Left cardiac atrium (tissue), 4 donors: ENCODE measurements around the gene MAP4K3. TPM values are rescaled to one million over a fixed set of nuclear protein-coding genes. Genes with fewer than 3 reads are reported as not detected.
"Not testable (repeated sequence)": the region's sequence is repeated elsewhere in the genome, so short reads cannot be mapped to it uniquely, and the experiment has no call there.

Source experiments
- ATAC-seq, 2 donors: fragments of 200-7000 bp; cut with Tn5 transposase; one replicate each; pipeline ENCODE4 v1.9.1; 2020; ENCODE audit warnings: mild to moderate bottlenecking in 2 of 2, moderate library complexity in 2 of 2
- DNase-seq: peaks from one replicate; pipeline ENCODE4 v3.0.0-alpha.2; 2020
- intact Hi-C, 2 donors: fragments of 100-400 bp; cut with DNase I; formaldehyde crosslinking; loops; one replicate each; pipeline versions ENCODE4 v1.14.1 to v1.15.1; 2022 to 2023
- total RNA-seq, 2 donors: library from RNA; stranded (reverse); fragmentation: NEBNext Ultra II Directional; extraction: Animal tissue kit (Norgen Biotek cat#: 25700); gene quantifications; one replicate each; pipeline ENCODE4 v1.2.1, GENCODE V29; 2021
- donor health status: DM: no; HTN: yes; CAD: no.
- donor health status: DM: no; HTN: yes; CAD: no; lungs with severe emphysema.
- donor health status: DM: yes; HTN: yes; CAD: no.
- donor health status: Dilated cardiomyopathy.

MAP4K3 gene
- total RNA-seq, 2 donors from 2014 or later, result 28.0 to 31.2 TPM

DNA sequence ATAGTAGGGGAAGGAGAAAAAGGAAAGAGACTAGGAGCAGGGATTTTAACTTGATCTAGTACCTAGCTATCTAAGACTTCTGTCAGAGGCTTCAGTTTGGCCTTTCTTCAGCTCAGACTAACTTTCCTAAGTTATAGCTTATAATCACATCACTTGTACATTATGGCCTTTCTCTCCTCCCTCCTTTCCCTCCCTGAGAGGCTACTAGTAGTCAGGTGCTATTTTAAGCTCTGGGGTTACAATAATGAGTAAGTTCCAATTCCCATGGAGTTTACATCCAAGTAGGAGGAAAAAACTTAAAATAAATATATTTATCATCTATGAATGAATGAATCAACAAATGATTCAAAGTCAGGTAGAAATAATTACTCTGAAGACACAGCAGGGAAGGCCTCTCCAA lies 102.6 kb downstream of the MAP4K3 start:
- intact Hi-C loops, result no loop called here
- ATAC-seq (no peak), DNase-seq (no peak)

DNA sequence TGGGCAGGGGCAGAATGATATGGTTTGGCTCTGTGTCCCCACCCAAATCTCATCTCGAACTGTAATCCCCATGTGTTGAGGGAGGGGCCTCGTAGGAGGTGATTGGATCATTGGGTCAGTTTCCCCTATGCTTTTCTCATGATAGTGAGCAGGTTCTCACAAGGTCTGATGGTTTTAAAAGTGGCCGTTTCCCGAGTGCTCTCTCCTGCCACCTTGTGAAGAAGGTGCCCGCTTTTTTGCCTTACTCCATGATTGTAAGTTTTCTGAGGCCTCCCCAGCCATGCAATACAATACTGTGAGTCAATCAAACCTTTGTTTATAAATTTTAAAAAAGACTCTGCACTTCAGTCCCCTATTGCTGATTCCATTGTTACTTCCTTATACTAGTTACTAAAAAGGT lies 110.4 kb downstream of the MAP4K3 start:
- ATAC-seq (no peak), DNase-seq (no peak)
- intact Hi-C loops, result no loop called here

DNA sequence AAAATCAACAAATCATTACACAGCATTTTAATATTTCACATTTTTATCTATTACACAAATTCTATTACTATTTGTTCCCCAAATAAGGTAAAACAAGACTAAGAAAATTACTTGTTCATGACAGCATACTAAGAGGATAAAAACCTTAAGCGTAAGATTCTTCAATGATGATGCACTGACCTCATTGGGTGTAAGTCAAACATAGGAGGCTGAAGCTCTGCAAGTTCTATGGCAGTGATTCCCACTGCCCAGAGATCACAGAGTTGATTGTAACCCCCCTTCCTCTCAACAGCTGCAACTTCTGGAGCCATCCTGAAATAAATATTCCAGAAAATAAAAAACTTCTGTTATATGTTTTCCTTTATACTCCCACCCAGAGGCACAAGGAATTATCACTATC lies 111.1 kb downstream of the MAP4K3 start:
- no peak for DNase-seq
- intact Hi-C loops, result no loop called here
- no peak for ATAC-seq

DNA sequence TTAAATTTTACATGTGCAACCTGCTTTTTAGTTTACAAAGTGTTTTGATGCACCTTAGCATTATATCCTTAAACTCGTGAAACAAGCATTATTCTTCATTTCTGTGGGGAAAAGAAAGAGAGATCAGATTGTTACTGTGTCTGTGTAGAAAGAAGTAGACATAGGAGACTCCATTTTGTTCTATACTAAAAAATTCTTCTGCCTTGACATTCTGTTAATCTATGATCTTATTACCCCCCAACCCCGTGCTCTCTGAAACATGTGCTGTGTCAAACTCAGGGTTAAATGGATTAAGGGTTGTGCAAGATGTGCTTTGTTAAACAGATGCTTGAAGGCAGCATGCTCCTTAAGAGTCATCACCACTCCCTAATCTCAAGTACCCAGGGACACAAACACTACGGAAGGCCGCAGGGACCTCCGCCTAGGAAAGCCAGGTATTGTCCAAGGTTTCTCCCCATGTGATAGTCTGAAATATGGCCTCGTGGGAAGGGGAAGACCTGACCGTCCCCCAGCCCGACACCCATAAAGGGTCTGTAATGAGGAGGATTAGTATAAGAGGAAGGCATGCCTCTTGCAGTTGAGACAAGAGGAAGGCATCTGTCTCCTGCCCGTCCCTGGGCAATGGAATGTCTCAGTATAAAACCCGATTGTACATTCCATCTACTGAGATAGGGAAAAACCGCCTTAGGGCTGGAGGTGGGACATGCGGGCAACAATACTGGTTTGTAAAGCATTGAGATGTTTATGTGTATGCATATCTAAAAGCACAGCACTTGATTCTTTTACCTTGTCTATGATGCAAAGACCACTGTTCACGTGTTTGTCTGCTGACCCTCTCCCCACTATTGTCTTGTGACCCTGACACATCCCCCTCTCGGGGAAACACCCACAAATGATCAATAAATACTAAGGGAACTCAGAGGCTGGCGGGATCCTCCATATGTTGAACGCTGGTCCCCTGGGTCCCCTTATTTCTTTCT lies 115.7 kb downstream of the MAP4K3 start:
- intact Hi-C loops, DNase-seq, ATAC-seq: not testable (repeated sequence)

DNA sequence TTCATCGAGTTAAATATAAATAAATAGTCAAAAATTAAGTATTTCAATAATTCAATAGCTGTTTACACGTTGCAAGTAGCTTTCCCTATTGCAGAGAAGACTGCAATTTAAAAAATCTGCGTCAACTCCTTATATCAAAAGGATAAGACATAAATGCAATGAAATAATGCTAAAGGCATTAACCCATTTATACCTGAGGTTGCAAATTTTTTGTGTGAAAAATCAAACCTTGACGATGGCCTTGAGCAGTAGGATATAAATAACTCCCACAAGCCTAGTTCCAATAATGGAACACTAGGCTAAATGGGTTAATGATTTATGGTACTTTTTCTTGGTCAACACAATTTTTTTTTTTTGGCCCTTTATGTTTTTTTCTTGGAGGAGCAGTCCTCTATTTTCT lies 116.9 kb downstream of the MAP4K3 start:
- no peak for ATAC-seq
- no peak for DNase-seq
- intact Hi-C loops, result no loop called here

DNA sequence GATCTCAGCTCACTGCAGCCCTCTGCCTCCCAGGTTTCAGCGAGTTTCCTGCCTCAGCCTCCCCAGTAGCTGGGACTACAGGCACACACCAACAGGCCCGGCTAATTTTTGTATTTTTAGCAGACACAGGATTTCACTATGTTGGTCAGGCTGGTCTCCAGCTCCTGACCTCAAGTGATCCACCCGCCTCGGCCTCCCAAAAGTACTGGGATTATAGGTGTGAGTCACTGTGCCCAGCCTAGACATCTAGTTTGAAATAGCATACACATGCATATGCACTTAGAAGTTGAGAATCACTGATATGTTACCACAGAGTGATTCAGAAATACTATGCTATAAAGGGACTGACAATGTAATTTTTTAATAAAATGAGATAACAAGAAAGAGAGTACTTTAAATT lies 123.5 kb downstream of the MAP4K3 start:
- intact Hi-C loops, result no loop called here
- DNase-seq, result no peak
- no peak for ATAC-seq

DNA sequence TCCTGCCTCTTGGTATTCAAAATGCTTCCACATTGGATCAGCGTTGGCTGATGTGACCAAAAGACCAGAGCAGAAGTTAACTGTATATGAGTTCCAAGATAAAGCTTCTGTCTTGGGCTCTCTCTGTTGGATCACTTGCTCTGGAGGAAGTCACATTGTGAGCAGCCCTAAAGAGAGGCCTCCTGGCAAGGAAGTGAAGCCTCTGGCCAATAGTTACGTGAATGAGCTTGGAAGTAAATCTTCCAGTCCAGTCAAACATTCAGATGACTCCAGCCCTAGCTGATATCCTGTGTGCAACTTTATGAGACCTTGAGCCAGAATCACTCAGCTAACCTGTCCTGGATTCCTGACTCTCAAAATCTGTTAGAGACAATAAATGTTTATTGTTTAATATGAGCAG lies 125.6 kb downstream of the MAP4K3 start:
- DNase-seq, result no peak

DNA sequence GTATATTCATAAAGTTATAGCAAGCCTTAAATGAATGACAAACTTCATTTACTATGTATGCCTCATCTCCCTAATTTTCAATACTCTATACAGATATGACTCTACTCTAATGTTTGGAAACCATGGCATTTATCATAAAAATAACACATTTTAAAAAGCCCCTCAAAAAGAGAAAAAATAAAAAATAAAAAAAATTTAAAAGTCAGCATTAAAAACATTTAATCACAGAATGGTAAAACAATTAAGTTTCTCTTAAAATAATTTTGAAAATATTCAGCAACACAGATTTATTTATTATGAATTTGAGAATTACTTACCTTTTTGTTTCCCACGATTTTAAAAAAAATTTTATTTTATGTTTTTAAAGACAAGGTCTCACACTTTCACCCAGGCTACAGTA lies 128.3 kb downstream of the MAP4K3 start:
- intact Hi-C loops, result no loop called here
- ATAC-seq (no peak), DNase-seq (no peak)

More for the DNA sequence above, 125.6 kb downstream of the MAP4K3 start:
- ATAC-seq, result no peak
- intact Hi-C loops, result no loop called here

DNA sequence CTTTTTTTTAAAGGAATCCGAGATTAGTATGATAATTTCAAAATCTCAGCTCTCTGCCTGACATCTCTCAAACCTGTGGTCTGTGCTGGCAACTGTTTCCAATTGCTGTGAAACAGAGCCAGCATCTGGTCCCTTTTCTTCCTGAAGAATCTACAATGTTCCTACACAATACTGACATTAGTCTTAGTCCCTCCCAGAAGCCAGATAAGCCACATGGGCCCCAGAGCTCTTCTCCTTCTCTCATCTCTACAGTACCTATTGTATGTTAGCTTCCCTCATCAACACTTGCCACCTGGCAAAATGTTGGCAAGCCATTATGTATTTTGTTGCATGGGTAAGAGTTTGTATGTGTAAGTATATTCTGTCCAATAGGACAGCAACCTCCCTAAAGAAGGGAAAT lies 130.5 kb downstream of the MAP4K3 start:
- no peak for ATAC-seq
- DNase-seq, result no peak
- intact Hi-C loops, result no loop called here

DNA sequence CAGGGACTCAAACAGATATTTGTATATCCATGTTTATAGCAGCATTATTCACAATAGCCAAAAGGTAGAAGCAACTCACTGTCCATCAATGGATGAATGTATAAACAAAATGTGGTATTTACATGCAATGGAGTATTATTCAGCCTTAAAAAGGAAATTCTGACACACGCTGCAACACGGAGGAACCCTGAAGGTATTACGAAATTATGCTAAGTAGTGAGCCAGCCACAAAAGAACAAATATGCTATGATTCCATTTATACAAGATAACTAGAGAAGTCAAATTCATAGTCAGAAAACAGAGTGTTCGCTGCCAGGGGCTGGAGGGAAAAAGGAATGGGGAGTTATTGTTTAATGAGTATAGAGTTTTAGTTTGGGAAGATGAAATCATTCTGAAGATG lies 132.4 kb downstream of the MAP4K3 start:
- no peak for DNase-seq
- ATAC-seq, result no peak
- intact Hi-C loops, result no loop called here

DNA sequence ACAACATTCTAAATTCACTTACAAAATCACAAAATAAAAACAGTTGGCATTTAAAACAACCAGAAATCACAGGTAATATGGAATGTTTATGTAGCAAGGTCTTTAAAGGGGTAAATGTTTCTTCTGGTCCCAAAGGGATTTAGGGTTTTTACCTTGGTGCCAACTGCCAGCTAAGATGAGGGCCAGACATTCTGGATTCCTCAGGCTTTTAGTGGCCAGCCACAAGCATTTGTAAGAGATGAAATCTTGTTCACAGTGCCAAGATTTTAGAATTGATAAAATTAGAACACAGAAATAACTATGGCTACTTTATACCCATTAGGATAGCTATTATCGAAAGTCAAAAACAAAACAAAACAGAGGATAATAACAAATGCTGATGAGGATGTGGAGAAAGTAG lies 132.9 kb downstream of the MAP4K3 start:
- ATAC-seq (no peak), DNase-seq (no peak)
- intact Hi-C loops, result no loop called here

DNA sequence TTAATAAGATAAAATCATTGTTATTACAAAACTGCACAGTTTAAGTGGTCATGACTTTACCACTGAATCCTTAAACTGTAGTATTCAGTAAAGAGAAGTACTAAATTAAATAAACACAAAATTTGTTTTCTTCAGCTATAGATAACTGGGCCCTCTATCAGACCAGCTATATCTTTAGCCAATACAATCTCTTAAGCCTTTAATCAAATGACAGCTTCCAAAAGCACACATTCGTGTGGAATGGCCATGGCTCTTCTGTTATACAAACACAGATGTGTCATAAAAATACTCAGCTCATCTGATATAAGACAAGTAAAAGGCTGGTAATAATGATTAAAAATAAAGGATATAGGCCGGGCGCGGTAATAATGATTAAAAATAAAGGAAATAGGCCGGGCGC lies 135.7 kb downstream of the MAP4K3 start:
- DNase-seq (no peak), ATAC-seq (no peak)
- intact Hi-C loops, result no loop called here

DNA sequence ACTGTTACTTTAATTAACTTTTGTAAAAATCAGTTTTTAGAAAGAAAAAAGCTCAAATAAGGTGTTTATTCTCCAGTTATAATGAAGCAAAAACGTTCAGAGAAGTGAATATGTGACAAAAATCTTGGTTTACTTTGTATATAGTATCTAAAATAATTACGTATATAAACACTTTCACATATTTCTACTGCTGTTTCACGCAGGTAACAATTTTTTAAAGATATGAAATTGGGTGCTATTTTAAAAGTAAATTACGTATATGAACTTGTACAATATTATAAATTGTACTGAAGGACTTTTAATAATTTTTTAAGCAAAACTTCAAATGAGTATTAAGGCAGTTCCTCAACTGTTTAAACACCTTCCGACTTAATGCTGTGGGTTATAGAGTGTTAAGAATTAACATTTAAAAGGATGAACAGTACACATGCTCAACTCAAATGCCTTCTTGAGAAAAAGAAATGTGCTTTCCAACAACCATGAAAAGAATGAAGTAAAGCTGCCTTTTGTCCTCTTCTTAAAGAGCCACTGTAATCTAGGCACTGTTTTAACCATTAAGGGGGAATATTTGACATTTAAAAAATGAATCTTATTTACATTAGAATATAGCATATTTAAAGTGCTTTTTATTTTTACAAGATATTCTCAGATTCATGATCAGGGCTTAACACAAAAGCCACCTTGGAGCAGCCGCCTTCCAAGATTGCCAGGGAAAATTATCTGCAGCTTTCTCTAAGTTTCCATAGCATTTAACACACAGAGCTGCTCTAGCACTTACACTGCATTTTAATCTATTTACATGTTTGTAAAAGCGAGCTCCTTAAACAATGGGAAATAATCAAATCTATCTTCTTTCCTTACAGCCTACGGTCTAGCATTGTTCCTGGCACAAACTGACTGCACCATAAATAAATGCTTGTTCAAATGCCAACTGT lies 136.8 kb downstream of the MAP4K3 start:
- intact Hi-C loops, result no loop called here
- no peak for ATAC-seq
- DNase-seq, result no peak

DNA sequence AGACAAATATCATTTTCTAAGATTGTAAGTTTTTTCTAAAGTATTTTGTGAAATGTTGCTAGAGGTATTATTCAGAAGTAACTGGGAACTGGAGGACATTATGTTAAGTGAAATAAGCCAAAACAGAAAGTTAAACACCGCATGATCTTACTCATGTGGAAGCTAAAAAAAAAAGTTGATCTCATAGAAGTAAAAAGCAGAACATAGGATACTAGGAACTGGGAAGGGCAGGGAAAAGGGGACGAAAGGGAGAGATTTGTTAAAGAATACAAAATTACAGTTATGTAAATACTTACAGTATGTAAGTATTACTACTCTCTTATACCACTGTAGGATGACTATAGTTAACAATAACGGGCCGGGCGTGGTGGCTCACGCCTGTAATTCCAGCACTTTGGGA lies 146.7 kb downstream of the MAP4K3 start:
- no peak for DNase-seq
- intact Hi-C loops, result no loop called here
- no peak for ATAC-seq

DNA sequence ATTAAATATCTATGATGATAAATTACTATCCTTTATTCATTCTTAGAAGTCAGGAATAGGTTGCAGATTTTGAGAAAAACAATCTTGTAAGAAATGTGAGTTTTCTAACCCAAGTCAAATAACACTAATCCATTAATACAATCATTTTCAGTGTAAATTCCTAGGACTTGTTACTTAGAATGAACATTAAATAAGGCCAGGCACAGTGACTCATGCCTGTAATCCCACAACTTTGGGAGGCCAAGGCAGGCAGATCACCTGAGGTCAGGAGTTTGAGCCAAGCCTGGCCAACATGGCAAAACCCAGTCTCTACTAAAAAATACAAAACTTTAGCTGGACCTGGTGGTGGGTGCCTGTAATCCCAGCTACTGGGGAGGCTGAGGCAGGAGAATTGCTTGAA lies 147.5 kb downstream of the MAP4K3 start:
- intact Hi-C loops, result no loop called here

DNA sequence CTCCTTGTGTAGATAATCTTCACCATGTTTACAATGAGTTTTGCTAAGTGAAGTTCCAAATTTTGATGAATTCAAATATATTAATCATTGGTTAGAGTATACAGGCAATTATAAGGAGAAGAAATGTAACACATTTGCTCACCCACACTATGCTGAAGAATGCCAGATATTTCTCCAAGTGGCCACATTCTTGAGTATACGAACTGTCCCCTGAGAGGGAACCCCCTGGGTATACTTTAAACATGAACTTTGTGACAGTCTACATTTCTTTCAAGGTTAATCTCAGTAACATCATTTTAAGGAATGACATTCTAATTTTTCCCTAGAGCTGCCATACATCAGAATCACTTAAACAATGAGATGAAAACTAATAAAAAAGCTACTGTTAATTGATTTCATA lies 153.5 kb downstream of the MAP4K3 start:
- intact Hi-C loops, result no loop called here
- DNase-seq (no peak), ATAC-seq (no peak)

More for the DNA sequence above, 147.5 kb downstream of the MAP4K3 start:
- DNase-seq (no peak), ATAC-seq (no peak)

DNA sequence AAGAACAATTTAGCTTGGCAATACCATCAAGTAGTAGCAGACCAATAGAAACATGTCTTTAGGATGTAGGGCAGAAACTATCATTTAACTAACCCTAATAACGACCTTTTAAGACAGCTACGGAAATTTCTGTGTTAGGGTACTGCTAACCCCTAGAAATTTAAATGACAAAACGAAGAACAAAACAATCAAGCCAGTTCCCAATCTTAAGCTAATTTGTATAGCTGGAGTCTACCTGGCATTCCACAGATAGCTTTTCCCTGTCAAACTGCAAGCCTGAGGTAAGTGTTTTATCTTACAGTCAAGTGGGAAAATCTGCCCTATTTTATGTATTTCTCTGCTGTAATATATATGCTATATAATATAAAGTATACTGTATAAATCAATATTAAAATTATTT lies 155.7 kb downstream of the MAP4K3 start:
- ATAC-seq (no peak), DNase-seq (no peak)
- intact Hi-C loops, result no loop called here

DNA sequence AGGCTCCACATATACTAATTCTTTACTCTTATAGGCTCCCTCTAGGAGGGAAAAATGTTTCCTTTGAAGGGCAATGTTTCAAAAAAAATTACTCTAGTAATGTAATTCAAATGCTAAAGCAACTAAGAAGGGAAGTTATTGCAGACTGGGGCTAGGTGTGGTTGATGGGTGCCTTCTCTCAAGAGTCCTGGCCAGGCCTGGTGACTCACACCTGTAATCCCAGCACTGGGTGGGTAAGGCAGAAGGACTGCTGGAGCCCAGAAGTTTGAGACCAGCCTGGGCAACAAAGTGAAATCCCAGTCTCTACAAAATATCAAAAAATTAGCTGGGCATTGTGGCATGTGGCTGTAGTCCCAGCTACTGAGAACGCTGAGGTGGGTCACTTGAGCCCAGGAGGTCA lies 162.1 kb downstream of the MAP4K3 start:
- DNase-seq (no peak), ATAC-seq (peak in 1 of 2 donors; percentile 71)
- intact Hi-C loops, result no loop called here

DNA sequence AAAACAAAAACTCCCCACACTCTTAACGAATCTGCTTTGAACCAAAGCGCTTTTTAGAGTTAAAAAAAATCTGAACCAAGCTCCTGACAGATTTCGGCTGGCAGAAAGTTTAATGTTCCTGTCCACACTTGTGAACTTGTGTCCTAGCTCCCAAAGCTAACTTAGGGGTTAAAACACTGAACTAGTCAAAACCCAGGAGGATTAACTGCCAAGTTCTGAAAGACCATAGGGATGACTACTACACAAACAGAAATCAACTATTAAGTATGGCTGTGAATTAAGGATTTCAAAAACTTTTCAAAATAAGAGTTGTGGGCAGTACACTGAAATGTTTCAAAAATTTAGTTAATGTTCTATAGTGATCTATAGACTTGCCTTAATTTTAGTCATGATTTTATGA lies 167.1 kb downstream of the MAP4K3 start:
- ATAC-seq, result no peak
- intact Hi-C loops, result no loop called here
- no peak for DNase-seq

DNA sequence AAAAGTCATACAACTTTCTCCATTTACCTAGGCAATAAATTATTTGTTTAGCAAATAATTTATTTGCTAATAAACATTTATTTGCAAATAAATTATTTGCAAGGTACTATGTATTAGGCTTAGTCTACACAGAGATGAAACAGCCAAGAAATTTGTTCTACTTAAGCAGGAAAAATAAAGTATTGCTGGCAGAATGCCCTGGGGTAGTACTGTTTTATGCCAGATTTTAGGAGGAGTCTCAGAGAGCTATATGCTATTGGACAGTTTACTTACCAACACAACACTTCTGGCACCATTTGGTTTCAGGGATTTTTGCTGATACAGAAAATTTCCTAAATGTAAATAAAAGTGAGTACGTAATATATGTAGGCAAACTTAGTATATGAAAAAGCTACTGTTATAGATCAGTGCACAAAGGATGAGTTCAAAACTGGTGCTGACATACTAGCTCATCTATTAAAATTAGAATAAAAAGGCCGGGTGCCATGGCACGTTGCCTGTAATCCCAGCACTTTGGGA lies 170.1 kb downstream of the MAP4K3 start:
- no peak for ATAC-seq
- intact Hi-C loops, result no loop called here
- no peak for DNase-seq
